IPS DF 4.7 (cell line): ENCODE measurements around the gene LCN9.
"Not testable (repeated sequence)": the region's sequence is repeated elsewhere in the genome, so short reads cannot be mapped to it uniquely, and the experiment has no call there.

Experiments used
- DNase-seq: peaks from one replicate; pipeline ENCODE4 v3.0.0-alpha.2; 2013; ENCODE audit warnings: low spot score; ENCODE audit errors: extremely low read depth

Gene LCN9, protein sequence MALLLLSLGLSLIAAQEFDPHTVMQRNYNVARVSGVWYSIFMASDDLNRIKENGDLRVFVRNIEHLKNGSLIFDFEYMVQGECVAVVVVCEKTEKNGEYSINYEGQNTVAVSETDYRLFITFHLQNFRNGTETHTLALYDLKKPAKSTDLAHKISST

DNA sequence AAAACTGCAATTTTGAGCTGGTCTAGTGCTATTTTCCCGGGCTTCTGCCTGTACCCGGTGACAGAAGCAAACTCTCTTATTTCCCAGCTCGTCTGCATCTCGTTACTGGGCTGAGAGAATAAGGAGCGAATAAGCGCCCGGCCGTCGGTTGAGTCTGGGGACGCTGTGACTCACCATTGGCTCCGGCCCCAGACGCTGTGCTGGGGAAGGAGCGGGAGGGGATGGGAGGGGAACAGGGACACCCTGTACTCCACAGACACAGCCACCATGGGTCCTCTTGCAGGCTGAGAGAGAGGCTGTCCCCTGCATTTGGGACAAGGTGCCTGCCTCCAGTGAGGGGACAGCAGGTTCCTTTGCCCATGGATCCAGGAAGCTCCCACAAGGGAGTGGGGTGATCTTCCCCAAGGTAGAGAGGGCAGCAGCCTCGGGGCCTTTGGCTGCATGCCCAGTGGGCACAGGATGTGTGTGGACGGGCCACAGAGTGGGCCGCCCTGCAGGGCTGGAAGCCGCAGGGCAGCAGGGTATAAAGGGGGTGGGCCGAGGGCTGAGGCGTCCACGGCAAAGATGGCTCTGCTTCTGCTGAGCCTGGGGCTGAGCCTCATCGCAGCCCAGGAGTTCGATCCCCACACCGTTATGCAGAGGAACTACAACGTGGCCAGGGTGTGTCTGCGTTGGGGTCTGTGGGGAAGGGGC lies at the start of gene LCN9:
Gene LCN9 (plus strand): TSS at position 552 of the 693 bp plus-strand sequence. CDS start 13 bp downstream, at position 565.
- DNase-seq: no peak

DNA sequence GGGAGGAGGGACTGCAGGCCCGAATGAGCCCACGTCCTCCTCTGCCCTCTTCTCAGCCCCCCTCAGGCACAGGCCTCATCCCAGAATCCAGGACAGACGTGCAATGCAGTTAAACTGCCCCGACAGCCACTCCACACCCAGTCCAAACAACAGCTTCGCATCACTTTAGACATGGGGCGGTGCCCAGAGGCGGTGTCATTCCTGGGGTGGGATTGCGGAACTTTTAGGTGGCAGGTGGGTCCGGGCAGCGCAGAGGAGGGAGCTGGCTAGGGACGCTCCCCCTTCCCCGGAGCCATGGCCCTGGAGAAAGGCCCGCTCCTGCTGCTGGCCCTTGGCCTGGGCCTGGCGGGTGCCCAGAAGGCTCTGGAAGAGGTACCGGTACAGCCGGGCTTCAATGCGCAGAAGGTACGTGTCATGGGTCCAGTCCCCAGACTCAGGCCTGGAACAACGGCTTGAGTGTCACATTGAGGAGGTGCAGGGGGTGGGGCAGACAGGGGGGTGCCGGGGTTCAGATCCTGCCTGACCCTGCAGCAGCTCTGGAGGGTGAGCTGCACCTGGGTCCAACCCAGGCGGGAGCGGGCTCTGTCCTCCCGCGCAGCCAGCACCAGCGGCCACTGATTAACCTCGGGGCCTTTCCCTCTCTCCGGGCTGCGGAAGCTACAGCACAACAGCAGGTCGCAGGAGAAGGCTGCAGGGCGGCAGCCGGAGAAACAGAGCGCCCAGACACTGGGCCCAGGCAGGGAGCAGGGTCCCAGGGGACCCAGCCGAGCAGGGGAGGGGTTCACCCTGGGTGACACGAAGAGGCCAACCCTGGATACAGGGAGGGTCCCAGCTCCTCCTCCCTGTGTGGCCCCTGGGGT lies 48.9 kb upstream of the LCN9 start:
- DNase-seq: no peak

DNA sequence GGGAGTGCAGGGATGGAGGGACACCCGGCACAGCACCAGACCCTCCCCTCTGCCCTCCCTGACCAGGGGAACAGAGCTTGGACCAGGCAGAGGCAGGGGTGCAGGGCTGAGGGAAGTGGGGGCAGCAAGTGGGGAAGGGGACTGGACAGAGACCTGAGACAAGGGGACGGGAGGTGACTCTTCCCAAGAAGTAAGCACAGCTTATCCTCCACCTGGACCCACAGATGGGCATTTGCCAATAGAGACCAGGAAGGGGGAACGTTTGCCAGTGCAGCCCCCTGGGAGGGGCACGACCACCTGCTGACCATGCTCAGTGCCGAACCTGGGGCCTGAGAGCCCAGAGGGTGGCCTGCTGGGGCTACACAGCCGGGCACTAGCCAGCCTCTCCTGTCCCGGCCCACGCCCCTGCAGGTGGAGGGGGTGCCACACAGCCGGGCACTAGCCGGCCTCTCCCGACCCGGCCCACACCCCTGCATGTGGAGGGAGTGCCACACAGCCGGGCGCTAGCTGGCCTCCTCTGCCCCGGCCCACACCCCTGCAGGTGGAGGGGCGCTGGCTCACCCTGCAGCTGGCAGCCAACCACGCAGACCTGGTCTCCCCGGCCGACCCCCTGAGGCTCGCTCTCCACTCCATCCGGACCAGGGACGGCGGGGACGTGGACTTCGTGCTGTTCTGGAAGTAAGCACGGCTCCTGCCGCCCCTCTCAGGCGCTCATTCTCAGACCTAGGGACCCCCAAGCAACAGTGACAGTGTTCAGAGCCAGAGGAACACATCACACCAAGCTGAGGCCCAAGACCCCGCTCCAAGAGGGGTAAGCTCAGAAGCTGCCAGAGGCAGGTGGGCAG lies 48.1 kb upstream of the LCN9 start:
- no peak for DNase-seq

DNA sequence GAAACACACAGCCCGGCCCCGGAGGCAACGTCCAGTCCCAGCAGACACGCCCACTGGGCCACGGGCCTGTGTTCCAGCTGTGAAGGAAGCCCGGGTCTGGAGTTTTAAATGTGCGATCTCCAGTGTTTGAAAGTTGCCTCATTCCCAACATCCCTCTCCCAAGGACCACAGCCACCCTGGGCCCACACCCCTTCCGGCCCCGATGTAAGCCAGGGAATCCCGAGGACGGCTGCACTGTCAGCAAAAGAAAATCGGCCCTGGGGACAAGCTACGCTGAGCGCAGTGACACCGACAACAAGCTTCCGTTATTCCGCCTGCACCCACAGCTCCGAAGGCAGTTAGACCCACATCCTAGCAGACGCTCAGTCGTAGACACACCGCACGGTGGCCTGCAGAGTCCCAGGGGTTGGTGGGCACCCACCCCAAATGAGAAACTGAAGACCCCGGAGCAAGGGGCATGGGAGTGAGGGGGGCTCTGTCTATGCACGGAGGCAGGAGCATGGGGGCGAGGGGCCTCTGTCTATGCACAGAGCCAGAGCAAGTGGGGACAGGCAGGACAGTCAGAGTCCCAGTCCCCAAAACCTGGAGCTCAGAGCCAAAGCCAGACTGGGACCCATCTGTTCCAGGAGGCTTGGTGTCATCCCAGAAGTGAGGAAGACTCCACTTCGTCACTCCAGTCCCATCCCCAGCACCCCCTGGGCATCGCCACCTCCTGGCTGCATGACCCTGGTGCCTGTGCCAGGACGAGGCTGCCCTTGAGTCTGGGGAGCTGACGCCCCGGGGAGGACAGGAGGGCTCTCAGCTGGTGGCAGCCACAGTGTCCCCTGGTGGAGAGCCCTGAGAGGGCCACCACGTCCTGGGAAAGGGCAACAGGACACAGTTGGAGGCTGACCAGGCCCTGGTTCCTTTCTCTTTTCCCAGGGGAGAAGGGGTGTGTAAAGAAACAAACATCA lies 47.2 kb upstream of the LCN9 start:
- DNase-seq: no peak

DNA sequence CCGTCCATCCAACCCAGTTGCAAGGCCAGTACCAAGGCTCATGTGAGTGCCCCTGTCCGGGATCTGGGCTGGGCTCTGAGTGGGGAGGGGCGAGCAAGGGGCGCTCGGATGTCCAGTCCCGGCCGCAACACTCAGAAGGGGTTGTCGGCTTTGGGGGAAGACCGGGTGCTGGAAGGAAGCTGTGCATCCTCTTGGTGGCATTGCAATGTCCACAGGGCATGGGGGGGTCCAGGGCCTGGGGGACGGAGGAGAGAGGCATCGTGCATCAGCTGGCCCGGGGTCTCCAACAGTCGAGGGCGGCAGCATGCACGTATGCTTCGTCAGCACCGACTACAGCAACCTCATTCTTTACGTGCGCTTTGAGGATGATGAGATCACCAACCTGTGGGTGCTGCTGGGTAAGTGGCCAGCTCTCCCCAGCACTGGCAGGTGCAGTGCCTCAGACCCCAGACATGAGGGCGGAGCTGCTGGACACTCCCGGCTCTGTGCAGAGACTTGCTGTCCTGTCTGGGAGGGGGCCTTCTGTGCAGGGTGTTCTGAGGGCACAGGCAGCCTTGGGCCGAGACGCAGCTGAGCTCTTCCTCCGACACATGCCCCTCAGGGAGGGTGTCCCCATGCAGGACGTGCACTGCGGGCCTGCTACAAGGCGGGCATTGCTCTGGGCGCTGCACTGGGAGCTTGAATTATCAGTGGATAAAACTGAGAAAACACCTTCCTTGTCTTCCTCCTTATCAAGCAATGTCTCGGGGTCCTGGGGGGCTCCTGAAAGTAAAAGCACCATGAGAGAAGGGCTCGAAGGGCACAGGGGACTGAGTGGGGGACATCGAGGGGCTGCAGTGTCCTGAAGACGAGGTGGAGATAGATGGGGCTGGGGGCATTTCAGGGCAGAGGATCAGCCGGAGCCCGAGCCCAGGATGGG lies 46.2 kb upstream of the LCN9 start:
- no peak for DNase-seq

DNA sequence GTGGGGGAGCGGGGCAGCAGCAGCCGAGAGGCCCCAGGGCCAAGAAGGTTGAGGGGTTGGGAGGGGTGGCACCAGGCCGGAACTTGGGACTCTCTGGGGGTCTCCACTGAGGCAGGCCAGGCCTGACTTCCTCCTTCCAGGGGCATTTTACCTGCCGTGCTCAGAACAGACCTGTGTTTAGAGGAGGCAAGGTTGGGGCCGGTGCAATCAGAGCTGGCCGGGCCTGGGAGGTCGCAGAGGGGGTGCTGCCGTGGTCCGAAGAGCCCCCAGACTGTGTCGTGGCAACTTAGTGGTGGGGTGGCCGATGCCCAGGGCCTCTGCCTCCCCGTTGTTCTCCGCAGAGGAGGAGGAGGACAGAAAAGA lies 45.6 kb upstream of the LCN9 start:
- no peak for DNase-seq

DNA sequence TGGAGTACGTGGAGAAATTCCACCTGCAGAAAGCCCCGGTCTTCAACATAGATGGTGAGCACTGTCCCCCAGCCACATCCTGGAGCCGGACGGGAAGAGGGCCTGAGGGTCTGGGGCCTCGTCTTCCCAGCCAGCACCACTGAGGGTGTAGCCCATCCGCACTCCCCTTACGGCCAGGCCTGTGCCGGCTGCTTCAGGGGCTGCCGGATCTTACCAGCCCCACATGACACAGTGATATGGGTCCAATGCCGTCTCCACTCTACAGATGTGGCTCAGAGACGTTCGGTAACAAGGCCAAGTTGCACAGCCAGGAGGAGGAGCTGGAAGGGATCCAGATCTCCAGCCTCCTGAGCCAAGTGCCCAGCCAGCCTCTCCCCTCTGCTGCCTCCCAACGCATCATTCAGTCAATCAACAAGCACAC lies 45.1 kb upstream of the LCN9 start:
- DNase-seq: no peak

DNA sequence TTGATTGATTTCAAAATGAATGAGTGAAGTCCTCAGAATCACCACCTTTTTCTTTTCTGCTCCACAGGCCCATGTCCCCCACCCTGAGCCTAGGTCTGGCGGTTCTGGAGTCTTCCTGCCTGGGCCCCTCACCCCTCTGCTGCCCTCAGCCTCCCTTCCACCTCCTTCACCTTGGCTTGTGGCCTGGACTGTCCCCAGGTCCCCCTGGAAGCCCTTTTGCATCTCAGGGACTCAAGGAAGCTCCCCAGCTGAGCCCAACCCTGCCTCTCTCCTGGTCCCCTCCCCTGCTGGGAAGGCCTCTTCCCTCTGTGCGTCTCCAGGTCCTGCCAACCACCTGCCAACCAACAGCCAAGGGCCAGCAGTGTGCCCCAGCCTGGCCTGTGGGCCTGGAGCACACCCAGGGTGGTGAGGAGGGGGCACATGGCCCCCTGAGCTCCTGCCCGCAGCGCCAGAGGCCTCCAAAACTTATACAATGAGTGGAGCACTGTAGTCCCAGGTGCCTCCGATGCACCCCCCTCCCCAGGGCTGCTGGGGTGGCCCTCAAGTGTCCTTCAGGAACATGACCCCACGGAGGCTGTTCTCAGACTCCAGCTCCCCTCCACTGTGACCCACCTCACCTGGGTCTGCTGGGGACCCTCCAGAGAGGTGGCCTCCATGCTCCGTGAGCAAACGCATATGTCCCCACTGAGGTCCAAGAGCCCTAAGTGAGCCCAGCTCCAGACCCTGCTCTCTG lies 44.1 kb upstream of the LCN9 start:
- DNase-seq: no peak

DNA sequence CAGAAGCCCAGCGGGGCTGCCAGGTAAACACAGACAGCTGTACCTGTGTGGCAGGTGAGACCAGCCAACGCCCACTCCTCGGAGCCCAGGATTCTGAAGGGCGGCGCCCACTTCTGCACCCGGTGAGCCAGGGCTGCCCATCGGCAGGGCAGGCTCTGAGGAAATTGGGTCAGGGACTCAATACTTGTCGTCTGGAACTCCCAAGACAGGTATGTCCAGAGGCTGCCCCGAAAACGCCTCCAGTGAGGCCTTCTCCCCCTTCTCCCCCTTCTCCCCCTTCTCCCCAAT lies 43.6 kb upstream of the LCN9 start:
- no peak for DNase-seq

DNA sequence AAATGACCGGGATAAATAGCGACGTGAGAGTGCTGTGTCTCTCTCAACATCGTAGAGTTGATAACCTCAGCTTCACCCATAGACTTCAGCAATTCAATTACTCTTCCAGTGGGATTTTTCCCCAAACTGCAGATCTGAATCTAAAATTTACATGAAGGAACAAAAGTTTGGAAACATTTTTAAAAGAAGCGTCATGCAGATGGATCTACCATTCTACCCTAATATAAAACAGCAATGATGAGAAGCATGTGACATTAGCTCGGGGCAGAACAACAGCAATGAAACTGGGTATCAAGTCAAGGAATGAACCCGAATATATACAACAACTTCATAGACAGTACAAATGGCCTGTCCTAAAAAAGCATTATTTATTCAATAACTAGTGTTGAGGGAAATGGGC lies 42.6 kb upstream of the LCN9 start:
- no peak for DNase-seq

DNA sequence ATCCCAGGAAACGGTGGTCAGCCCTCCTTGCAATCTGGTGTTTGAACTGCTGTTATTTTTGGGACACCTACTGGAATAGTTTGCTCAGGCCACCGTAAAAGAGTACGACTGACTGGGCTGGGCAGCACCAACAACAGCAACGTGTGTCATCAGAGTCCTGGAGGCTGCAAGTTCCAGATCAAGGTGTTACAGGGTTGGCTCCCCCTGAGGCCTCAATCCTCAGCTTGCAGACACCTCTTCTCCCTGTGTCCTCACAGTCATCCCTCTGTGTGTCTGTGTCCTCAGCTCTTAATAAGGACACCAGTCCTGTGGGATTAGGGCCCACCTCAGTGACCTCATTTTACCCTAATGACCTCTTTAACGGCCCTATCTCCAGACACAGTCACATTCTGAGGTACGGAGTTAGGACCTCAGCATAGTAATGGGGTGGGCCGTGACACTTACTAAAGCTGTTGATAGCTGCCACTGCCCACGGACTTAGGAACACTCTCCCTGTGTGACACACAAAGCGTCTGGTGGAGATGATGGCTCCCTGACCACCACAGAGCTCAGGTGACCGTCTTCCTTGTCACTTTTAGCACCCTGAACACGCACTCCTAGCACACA lies 40.6 kb upstream of the LCN9 start:
- DNase-seq: no peak

DNA sequence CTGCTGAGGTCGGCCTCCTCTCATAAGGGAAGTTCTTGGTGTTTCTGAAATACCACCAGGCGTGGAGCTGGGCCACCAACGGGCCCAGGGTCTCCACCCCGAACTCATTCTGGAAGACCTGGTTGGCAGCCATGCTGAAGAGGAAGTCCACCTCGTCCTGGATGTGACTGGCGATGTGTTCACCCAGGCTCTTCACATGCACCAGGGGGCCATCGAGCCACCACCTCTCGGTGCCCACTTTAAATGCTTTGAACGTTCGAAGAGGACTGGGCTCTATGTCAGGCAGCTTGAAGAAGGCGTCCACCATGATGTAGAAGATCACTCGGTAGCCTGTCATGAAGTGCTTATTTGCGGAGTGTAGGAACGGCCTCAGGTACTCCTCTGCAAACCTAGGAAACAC lies 38.8 kb upstream of the LCN9 start:
- DNase-seq: no peak

DNA sequence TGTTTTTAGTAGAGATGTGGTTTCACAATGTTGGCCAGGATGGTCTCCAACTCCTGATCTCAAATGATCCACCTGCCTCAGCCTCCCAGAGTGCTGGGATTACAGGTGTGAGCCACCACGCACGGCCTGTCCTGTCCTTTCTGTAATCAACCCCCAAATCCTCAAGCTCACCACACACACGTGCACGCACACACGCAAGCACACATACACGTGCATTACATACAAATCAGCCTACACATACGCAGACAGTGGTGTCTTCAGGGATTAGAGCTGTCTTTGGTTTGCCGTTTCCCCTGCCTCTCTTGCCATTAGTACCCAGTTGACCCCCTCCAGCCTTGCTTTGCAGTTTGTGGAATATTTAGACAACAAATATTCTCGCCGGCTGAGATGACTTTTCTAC lies 30.3 kb upstream of the LCN9 start:
- DNase-seq: no peak

DNA sequence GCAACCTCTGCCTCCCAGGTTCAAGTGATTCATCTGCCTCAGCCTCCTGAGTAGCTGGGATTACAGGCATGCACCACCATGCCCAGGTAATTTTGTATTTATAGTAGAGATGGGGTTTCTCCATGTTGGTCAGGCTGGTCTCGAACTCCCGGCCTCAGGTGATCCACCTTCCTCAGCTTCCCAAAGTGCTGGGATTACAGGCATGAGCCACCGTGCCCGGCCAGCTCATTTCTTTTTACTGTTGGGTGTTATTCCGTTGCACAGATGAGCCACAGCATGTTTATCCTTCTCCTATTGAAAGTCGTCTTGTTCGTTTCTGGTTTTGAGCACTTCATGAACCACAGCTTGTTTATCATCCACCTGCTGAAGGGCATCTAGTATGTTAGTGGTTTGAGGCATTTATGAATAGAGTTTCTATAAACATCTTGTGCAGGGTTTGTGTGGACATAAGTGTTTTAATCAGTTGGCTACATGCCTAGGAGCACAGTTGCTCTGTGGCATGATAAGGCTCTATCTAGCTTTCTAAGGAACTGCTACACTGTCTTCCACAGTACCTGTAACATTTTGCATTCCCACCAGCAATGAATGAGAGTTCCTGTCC lies 26.1 kb upstream of the LCN9 start:
- DNase-seq: not testable (repeated sequence)

DNA sequence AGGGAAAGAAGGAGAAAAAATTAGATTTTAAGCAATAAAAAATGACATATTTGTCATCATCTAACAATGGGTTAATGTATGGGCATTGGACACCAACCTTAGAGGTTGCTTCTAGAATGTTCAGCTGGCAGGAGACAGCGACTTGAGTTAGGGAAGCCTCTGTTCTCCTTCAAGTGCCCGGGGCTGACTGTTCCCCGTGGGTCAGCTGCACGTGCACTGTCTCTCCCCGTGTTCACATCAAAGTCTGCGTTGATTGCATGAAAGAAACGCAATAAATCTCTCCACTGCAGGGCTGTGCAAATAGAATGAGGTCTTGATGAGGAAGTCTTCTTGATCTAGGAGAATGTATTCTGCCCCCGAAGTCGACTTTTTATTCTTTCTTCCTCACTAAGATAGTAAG lies 23.9 kb upstream of the LCN9 start, which contains the start of gene GLT6D1:
Gene GLT6D1 (minus strand): TSS at position 345 of the 400 bp plus-strand sequence. CDS start 353 bp downstream, outside the sequence.
- DNase-seq: no peak

DNA sequence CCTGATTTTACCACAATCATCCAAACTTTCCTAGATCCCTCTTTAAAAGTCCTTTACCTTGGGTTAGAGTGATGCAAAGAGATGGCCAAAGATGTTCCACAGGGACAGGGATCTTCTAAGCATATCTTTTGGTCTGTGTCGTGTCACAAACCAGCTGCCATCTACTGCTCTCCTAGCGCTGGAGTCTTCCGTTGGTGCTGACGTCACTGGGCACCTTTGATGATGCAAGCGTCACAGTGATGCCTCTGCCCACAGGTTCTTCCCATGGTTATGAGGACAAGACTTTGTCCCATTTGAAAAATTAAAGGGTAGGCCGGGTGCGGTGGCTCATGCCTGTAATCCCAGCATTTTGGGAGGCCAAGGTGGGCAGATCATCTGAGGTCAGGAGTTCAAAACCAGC lies 22.1 kb upstream of the LCN9 start:
- no peak for DNase-seq

DNA sequence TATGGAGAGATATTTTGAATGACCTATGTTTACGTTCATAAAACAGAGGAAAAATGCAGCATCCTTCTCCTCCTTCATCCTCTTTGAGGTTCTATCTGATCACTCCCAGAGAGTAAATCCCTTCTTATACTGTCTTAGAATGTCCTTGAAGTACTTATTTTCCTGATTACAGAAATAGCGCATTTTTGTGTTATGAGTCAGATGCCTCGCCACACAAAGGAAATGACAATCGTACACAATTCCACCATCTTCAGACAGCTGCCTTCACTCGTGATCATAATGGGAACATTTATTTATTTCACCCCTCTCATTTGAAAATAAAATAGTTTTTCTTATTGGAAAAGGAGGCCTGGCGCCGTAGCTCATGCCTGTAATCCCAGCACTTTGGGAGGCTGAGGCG lies 21.4 kb upstream of the LCN9 start:
- DNase-seq: no peak

DNA sequence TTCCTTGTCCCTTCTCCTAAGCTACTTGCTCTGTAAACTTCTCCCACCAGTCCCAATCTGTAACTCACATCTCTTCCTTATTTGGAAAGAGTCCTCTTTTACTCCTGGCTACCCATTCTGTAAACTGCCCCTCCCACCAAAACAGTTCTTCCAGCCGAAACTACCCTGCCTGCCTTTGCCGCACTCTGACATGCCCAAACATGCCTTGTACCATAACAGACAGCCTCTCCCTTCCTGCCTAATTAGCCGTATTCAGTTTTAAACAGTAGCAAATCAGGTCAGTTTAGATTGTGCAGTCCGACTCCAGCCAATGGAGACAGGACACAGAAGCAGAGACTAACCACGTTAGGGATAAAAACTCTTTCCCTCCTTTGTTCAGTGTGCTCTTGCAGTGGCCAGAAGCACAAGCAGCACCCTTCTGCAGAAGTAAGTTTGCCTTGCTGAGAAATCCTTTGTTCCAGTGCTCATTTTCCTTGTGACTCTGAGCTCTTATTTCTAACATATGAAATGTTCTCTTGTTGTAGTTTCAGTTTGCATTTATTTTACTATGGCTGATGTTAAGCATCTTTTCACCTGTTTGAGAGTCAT lies 18.4 kb upstream of the LCN9 start:
- DNase-seq: no peak
